HepG2 (cell line): ENCODE results near the gene ISG20. TPM values are rescaled to one million over a fixed set of nuclear protein-coding genes. Genes with fewer than 3 reads are reported as not detected.

Experiments used
- ATF3 ChIP-seq: sonication (generic); formaldehyde crosslinking; IDR thresholded peaks from 2 replicates; pipeline ENCODE4 v1.4.0; 2020; ENCODE audit warnings: missing genetic modification reagents
- ATF6 ChIP-seq: sonication (generic); formaldehyde crosslinking; conservative IDR thresholded peaks from 2 replicates; pipeline ENCODE4 v1.4.0; 2020; ENCODE audit warnings: missing genetic modification reagents
- CCDC6 ChIP-seq: sonication (generic); formaldehyde crosslinking; IDR thresholded peaks from 2 replicates; pipeline ENCODE4 v1.8.1; 2022; ENCODE audit warnings: mild to moderate bottlenecking, missing genetic modification reagents, moderate library complexity
- CREM ChIP-seq, 2 experiments: sonication (generic) in 1 of 2; formaldehyde crosslinking in 1 of 2; IDR thresholded peaks; 2 replicates each; pipeline versions ENCODE4 v1.4.0 to v1.6.1; 2016 to 2020; ENCODE audit warnings: antibody characterized with exemption in 1 of 2, mild to moderate bottlenecking in 1 of 2, missing genetic modification reagents in 1 of 2
- HNRNPLL ChIP-seq: fragments of 200-400 bp; formaldehyde crosslinking; IDR thresholded peaks from 2 replicates; pipeline ENCODE4 v1.6.1; 2017; ENCODE audit warnings: mild to moderate bottlenecking, low read depth, low read length; ENCODE audit not compliant: poor library complexity, severe bottlenecking
- MIER2 ChIP-seq: IDR thresholded peaks from 2 replicates; pipeline ENCODE4 v1.6.1; 2016; ENCODE audit warnings: missing biosample characterization, missing genetic modification reagents
- SAP130 ChIP-seq: IDR thresholded peaks from 2 replicates; pipeline ENCODE4 v1.6.1; 2016; ENCODE audit warnings: low read depth
- TCF12 ChIP-seq, 2 experiments: fragments of 450-650 bp in 1 of 2; sonication (generic) in 1 of 2; formaldehyde crosslinking in 1 of 2; IDR thresholded peaks; 2 replicates each; pipeline versions ENCODE4 v1.6.1 to v1.8.0; 2017 to 2022; ENCODE audit warnings: antibody characterized with exemption in 1 of 2, mild to moderate bottlenecking in 1 of 2, missing genetic modification reagents in 1 of 2, moderate library complexity in 1 of 2
- ZBTB44 ChIP-seq: sonication (generic); formaldehyde crosslinking; IDR thresholded peaks from 2 replicates; pipeline ENCODE4 v1.4.0; 2020; ENCODE audit warnings: missing genetic modification reagents
- ZMAT3 ChIP-seq: sonication (generic); formaldehyde crosslinking; conservative IDR thresholded peaks from 2 replicates; pipeline ENCODE4 v1.7.0; 2021; ENCODE audit warnings: missing genetic modification reagents
- ZNF605 ChIP-seq: sonication (generic); formaldehyde crosslinking; IDR thresholded peaks from 2 replicates; pipeline ENCODE4 v1.8.0; 2022; ENCODE audit warnings: mild to moderate bottlenecking, missing genetic modification reagents
- ZNF607 ChIP-seq: sonication (generic); formaldehyde crosslinking; IDR thresholded peaks from 2 replicates; pipeline ENCODE4 v1.5.1; 2020; ENCODE audit warnings: missing genetic modification reagents, mild to moderate bottlenecking, borderline replicate concordance
- ZNF7 ChIP-seq: IDR thresholded peaks from 2 replicates; pipeline ENCODE4 v1.6.1; 2016; ENCODE audit warnings: missing biosample characterization, missing genetic modification reagents
- ZNF709 ChIP-seq: sonication (generic); formaldehyde crosslinking; IDR thresholded peaks from 2 replicates; pipeline ENCODE4 v1.5.0; 2020; ENCODE audit warnings: mild to moderate bottlenecking, missing genetic modification reagents
- ZNF749 ChIP-seq: sonication (generic); formaldehyde crosslinking; IDR thresholded peaks from 2 replicates; pipeline ENCODE4 v1.8.0; 2022; ENCODE audit warnings: mild to moderate bottlenecking, missing genetic modification reagents, moderate library complexity, borderline replicate concordance
- ZNF784 ChIP-seq: sonication (generic); formaldehyde crosslinking; IDR thresholded peaks from 2 replicates; pipeline ENCODE4 v1.5.1; 2020; ENCODE audit warnings: missing genetic modification reagents, mild to moderate bottlenecking, borderline replicate concordance
- ZNF792 ChIP-seq: IDR thresholded peaks from 2 replicates; pipeline ENCODE4 v1.6.1; 2016
- ZNF839 ChIP-seq: sonication (generic); formaldehyde crosslinking; IDR thresholded peaks from 2 replicates; pipeline ENCODE4 v1.4.0; 2020; ENCODE audit warnings: missing genetic modification reagents, mild to moderate bottlenecking, borderline replicate concordance
- ZSCAN9 ChIP-seq: IDR thresholded peaks from 2 replicates; pipeline ENCODE4 v1.6.1; 2016; ENCODE audit warnings: borderline replicate concordance
- polyA plus RNA-seq, 8 experiments: library from polyadenylated mRNA; depleted of rRNA in 3 of 8; stranded (reverse) in 7 of 8; unstranded in 1 of 8; fragments of >200 nt; fragmentation: Illumina TruSeq in 4 of 8; extraction: Trizol in 4 of 8; gene quantifications; 2 replicates each; pipeline versions ENCODE4 v1.2.1 to v1.2.3, GENCODE V29; 2011 to 2016; ENCODE audit warnings: low read depth in 4 of 8, missing spikeins in 1 of 8, mixed read lengths in 1 of 8; ENCODE audit not compliant: insufficient read depth in 1 of 8
- total RNA-seq, 5 experiments: library from RNA; depleted of rRNA; stranded (reverse); fragments of >200 nt; fragmentation: Illumina TruSeq; extraction: Trizol; gene quantifications; 2 replicates each; pipeline ENCODE4 v1.2.3, GENCODE V29; 2016; ENCODE audit warnings: low read depth in 1 of 5

Gene ISG20
- total and polyA plus RNA-seq, 2 of the 13 experiments (the other 11 are each of a cell fraction or from before 2014, with no cell fraction given), result 6.3 to 31.5 TPM

GRCh38 chr15:88605189-88606069 is 33.4 kb upstream of the ISG20 start (continued):
- TF ChIP-seq ZNF784, result no peak
- peak; percentile 44; the same call in 1 of the 2 replicates for TF ChIP-seq ATF3 (CRISPR knock-in tag)
- peak; percentile 69; the same call in 1 of the 2 replicates for TF ChIP-seq ZSCAN9 (CRISPR knock-in tag)
- no peak for TF ChIP-seq TCF12 (IDR thresholded peaks at IDR 0.05)
- no peak for TF ChIP-seq TCF12 (CRISPR knock-in tag; IDR thresholded peaks at IDR 0.05)
- 0 out of 2 replicates have a peak, but pooled peaks have one; percentile 44 for TF ChIP-seq ZNF7 (CRISPR knock-in tag)
- TF ChIP-seq ZNF607, result peak; percentile 65
- peak; percentile 88; the same call in 1 of the 2 replicates for TF ChIP-seq ZBTB44 (CRISPR knock-in tag)
- TF ChIP-seq ZNF749 (CRISPR knock-in tag), result 0 out of 2 replicates have a peak, but pooled peaks have one; percentile 43
- TF ChIP-seq ATF6, result 0 out of 2 replicates have a peak, but pooled peaks have one; percentile 49
- TF ChIP-seq MIER2 (CRISPR knock-in tag), result peak; percentile 98
- 0 out of 2 replicates have a peak, but pooled peaks have one; percentile 47 for TF ChIP-seq CCDC6 (CRISPR knock-in tag)
- TF ChIP-seq ZNF709 (CRISPR knock-in tag), result peak; percentile 52; the same call in 1 of the 2 replicates
- TF ChIP-seq SAP130, result peak; percentile 52; the same call in 1 of the 2 replicates
- peak; percentile 91 for TF ChIP-seq HNRNPLL
- peak; percentile 63; the same call in 1 of the 2 replicates for TF ChIP-seq ZMAT3
- TF ChIP-seq CREM (IDR thresholded peaks at IDR 0.05), result no peak
- TF ChIP-seq CREM (CRISPR knock-in tag; IDR thresholded peaks at IDR 0.05), result no peak
- TF ChIP-seq ZNF792 (CRISPR knock-in tag), result peak; percentile 70; the same call in 1 of the 2 replicates
- 0 out of 2 replicates have a peak, but pooled peaks have one; percentile 22 for TF ChIP-seq ZNF839
- TF ChIP-seq ZNF605 (CRISPR knock-in tag), result peak; percentile 70; the same call in 1 of the 2 replicates
